ENCODE measurements around the gene DPP6.
"Not testable (repeated sequence)": the region's sequence is repeated elsewhere in the genome, so short reads cannot be mapped to it uniquely, and the experiment has no call there.

DPP6 gene

DNA sequence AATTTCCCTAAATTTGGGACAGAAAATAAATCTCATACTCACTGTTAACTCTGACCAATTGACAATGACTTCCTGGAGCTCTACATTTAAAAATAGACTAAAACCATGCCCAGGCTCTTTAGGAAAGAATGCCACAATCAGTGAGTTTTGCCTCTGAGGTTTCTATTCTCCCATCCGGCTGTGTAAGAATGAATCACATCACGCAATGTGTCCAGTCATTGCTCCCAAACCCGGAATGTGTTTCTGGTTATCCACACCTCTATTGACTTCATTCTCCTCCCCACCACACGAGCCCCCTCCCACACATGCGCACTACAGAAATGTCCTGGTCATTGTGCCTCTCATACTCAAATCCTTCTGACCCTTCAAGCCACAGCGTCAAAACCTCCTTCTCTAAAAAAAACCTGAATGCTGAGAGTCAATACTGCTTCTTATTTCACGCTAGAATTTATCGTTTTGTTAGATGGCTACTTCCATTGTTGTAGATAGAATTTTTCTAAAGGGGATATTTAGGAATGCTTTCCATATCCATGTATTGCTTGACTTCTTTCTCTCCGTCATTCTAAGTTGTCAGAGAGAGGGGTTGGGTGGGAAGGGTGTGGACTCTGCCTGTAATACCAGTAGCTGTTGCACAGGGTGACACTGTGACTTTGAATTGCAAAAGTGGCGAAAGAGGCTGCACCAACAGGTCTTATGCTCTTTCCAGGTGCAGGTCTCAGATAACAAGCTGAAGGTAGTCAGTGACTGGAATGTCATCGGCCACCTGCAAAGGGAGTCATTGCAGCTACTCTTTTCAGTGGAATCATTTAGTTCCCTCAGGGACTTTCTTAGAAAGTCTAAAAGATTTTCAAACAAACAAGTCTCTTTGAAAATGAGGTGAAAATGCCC, 594.2 kb downstream of the DPP6 start:
- in situ Hi-C loops (cut with MboI; ENCODE audit: low sequenced_read_pairs) = no loop called here

DNA sequence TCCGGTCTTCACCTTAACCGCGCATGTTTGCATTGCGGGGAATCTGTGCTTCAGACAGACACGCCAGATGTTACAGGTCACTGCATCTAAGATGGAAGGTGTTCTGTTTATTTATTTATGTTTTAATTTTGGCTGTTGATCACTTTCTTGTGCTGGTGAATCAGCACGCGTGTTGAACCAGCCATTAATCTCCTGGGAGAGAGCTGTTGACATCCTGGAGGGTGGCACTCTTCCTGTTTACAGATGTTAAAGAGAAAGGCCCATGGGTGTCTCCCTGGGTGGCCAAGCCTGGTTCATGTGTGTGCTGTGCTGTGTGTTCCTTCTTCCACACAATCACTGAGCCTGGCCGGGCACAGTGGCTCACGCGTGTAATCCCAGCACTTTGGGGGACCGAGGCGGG, 595.4 kb downstream of the DPP6 start:
- in situ Hi-C loops (cut with MboI; ENCODE audit: low sequenced_read_pairs) = no loop called here

DNA sequence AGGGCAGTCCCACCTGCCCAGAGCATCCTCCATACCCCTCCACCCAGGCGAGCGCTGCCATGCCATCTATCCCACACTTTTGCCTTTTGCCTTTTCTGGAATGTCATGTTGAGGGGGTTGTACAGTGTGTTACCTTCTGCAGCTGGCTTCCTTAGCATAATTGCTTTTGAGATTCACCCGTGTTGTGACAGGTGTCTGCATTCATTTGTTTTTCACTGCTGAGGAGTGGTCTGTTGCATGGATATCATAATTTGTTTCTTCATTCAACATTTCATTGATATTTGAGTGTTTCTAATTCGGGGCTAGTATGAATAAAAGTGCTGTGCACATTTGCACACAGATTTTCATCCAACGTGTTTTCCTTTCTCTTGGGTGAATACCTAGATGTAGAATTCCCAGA, 596.8 kb downstream of the DPP6 start:
- in situ Hi-C loops (cut with MboI; ENCODE audit: low sequenced_read_pairs) = no loop called here

DNA sequence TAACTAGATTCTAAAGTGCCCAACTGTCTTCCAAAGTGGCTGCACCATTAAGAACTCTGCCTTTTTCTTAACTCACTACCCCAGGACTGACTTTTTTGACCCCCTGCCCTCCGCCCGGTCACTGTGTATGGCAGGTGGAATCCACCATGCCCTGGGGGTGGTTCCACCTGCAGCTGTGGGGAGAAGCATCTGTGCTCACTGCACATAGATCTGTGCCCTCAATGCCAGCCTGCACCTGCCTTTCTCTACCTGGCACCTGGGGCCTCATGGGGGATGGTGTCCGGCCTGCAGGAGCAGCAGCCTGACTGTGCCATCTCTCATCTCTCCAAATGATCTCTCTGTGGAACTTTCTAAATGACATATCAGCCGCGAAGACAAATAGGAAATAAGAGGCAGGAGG, 597.2 kb downstream of the DPP6 start:
- in situ Hi-C loops (cut with MboI; ENCODE audit: low sequenced_read_pairs) = no loop called here

DNA sequence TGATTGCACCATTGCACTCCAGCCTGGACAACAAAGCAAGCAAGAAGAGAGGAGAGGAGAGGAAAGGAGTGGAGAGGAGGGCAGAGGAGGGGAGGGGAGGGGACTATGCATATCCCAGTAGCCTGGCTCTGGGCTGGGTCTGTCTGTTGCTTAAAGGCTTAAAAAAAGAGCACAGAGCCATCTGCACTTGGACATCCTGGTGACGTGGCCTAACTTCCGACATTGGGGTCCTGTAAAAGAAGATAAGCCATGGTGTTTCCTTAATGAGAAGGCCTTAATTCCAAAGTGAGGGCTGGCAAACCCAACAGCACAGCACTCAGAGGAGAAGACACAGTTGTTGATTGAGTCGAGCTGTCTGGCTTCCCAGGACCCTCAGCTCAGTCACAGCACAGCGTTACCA, 598.1 kb downstream of the DPP6 start:
- in situ Hi-C loops (cut with MboI; ENCODE audit: low sequenced_read_pairs) = no loop called here

DNA sequence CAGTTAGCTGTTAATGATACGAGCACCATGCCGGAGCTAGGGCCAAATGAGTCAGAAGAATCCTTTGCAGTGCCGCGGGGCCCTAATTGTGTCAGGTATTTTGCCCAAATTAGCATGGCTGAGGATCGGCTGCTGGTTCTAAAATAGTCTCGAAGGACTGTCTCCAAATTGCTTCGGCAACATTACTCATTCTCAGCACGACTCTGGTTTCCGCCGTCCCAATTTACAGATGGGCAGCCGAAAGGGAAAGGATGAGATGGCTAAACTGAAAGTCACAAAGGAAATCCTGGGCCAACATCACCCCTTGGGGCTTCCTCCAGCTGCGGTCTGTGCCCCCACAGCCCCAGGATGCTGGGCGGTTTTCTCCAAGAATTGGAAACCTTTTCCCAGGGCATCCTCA, 599.3 kb downstream of the DPP6 start:
- in situ Hi-C loops (cut with MboI; ENCODE audit: low sequenced_read_pairs) = no loop called here

DNA sequence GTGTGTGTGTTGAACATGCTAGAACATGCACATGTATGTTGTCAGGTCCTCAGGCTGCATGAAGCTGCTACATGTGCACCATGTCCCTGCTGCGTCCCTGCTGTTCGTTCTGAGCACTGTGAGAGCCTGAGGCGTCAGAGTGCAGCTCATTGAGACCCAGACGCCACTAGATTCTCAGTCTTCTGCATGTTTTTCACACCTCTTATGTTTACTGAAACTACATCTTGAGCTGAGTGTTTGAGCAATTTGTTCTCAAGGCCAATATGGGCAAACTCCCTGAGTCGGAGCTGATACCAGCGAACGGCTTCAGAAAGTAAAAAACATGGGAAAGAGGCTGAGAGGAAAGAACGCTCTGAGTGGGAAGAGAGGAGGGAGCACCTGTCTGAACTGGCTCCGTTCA, 600.4 kb downstream of the DPP6 start:
- in situ Hi-C loops (cut with MboI; ENCODE audit: low sequenced_read_pairs) = no loop called here

DNA sequence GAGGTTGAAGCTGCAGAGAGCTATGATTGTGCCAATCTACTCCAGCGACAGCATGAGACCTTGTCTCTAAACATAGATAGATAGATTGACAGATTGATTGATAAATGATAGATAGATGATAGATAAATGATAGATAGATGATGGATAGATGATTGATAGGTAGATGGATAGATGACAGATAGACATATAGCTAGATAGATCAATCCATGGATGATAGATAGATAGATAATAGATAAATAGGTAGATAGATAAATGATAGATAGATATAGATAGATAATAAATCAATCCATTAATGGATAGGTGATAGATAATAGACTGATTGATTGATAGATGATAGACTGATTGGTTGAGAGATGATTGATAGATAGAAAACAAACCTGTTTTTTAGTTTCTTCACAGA, 601.1 kb downstream of the DPP6 start:
- in situ Hi-C loops (cut with MboI; ENCODE audit: low sequenced_read_pairs) = no loop called here

DNA sequence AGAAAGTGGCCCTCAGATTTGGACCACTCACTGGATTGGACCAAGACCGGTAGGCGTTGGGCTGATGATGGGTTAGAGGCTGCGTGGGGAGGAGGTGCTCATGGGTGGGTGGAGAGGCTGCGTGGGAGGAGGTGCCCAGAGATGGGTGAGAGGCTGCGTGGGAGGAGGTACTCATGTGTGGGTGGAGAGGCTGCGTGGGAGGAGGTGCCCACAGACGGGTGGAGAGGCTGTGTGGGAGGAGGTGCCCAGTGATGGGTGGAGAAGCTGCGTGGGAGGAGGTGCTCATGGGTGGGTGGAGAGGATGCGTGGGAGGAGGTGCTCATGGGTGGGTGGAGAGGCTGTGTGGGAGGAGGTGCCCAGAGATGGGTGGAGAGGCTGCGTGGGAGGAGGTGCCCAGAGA, 604.4 kb downstream of the DPP6 start:
- in situ Hi-C loops (cut with MboI; ENCODE audit: low sequenced_read_pairs) = no loop called here

DNA sequence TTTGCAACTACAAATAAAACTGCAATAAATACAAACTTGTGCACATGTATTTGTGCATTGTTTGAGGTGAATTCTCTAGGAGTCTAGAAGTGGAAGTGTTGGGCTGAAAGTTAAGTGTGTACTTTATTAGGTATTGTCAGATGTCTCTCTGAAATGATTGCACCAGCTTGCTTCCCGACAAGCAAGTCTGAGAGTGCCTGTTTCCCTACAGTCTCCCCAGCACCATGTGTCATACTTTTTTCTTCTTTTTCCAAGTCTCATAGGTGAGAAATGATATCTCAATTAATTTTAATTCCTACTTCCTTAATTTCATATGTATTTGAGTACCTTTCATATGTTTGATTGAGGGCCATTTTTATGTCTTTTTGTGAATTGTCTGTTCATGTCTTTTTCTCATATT, 614.6 kb downstream of the DPP6 start:
- in situ Hi-C loops (cut with MboI; ENCODE audit: low sequenced_read_pairs) = no loop called here

DNA sequence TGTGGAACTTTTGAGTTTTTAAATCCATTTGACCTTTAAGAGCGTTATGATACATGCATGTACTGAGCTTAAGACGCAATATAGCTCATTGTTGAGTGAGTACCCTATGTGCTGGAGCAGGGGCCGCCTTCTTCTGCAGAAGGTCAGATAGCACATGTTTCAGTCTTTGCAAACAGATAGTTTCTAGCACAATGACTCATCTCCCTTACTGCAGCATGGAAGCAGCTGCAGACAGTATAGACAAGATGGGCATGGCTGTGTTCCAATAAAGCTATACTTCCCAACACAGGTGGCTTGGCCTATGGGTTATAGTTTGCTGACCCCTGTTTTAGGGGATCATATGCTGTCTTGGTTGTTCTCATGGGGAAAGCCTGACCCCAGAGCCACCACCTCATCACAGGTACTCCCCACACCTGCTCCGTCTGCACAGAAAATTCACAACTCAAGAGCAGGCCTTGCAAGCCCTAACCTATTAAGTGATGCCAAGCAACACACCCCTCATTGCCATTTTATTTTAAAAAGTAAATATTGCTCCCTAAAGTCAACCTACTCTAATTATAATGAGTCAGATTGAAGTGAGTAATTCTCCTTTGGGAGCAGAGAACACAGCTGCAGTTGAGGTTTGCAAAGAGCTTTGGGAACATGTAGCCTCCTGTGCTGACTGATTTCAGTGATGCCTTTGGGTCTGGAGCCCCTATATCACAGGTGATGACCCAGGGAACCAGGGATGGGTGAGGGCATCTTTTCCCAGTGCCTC, 620.6 kb downstream of the DPP6 start:
- in situ Hi-C loops (cut with MboI; ENCODE audit: low sequenced_read_pairs) = no loop called here

DNA sequence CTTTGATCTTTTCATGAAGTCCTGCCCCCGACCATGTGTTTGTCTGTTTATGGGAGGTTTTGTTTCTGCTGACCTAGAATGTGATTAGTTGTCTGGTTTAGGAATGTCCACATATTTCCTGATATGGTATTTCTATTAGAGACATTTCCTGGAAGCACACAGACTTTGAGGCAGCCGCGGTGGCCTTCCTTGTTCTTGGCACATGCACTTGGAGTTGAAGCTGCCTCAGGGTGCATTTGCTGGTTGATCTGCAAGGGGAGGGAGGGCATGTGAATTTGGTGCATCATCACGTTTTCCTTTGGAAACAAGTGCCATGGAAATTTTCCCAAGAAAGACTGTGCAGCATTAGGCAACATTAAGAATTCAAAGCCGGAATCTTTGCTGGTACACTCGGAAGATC, 622.0 kb downstream of the DPP6 start:
- in situ Hi-C loops (cut with MboI; ENCODE audit: low sequenced_read_pairs) = no loop called here

DNA sequence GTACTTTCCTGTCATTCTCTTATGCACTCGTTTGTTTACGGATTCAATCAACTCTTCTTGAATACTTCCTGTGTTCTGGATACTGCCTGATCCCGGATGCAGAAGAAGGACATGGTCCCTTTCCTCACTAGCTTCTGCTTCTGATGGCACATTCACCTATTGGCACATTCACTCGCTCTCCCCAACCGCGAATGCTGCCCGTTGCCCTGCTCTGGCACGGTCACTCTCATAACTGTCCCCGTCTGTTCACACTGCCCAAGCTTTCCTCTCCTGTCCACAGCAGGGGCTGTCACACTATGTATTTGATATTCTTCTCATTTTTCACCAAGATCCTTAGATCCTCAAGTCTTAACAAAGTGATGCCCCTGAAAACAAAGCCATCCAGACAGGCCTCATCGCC, 623.4 kb downstream of the DPP6 start:
- in situ Hi-C loops (cut with MboI; ENCODE audit: low sequenced_read_pairs) = no loop called here

DNA sequence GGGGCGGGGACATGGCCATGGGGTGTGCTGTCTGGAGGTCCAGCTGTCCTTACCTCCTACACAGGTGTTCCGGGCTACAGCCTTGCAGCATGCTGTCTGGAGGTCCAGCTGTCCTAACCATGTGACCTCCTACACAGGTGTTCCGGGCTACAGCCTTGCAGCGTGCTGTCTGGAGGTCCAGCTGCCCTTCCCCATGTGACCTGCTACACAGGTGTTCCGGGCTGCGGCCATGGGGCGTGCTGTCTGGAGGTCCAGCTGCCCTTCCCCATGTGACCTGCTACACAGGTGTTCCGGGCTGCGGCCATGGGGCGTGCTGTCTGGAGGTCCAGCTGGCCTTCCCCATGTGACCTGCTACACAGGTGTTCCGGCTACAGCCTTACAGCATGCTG, 623.8 kb downstream of the DPP6 start:
- in situ Hi-C loops (cut with MboI; ENCODE audit: low sequenced_read_pairs) = not testable (repeated sequence)

DNA sequence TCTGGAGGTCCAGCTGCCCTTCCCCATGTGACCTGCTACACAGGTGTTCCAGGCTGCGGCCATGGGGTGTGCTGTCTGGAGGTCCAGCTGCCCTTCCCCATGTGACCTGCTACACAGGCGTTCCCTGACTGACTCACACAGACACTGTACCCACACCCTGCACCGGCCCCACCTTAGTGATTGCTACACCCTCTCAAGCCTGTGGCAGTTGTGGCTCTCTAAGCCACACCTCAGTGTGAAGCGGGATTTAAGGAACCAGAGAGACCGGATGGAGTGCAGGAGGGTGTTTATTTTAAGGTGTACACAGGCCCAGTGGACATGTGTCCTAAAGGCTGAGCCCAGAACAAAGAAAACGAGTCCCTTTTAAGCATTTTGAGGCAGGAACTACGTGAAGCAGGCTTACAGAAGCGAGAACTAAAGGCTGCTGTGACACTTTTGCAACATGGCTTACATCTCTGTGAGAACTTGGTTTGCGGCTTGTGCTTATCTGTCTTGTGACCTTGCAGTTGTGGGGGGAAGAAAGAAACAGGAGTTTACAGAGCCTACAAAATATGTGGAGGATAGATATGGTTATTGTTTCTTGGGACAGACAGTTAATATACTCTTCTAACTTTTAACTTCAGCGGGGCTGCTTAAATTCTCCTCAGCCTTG, 624.4 kb downstream of the DPP6 start:
- in situ Hi-C loops (cut with MboI; ENCODE audit: low sequenced_read_pairs) = no loop called here

DNA sequence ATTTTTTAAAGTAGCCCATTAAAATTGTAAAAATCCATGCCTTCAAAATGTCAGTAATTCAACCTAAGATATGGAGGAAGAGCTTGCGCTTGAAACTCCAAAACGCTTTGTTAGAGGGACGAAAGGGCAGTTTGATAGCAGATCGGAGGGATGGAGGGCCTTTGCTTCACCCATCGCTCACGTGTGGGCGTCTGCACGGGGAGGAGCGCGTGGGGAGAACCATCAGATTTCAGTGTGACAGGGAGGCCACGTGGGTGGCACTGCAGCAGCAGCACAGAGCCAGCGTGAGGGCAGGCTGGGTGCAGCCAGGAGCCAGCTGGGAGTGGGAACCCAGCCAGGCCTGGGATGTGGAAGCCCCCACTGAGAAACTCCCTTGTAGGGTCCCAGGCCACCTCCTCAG, 625.3 kb downstream of the DPP6 start:
- in situ Hi-C loops (cut with MboI; ENCODE audit: low sequenced_read_pairs) = no loop called here

DNA sequence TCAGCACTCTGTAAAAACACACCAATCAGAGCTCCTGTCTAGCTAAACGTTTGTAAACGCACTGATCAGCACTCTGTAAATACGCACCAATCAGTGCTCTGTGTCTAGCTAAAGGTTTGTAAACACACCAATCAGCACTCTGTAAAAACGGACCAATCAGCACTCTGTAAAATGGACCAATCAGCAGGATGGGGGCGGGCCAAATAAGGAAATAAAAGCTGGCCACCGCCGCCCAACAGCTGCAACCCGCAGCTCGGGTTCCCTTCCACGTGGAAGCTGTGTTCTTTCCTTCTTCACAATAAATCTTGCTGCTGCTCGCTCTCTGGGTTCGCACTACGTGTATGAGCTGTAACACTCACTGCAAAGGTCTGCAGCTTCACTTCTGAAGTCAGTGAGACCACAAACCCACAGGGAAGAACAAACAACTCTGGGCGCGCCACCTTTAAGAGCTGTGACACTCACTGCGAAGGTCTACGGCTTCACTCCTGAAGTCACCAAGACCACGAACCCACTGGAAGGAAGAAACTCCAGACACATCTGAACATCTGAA, 625.9 kb downstream of the DPP6 start:
- in situ Hi-C loops (cut with MboI; ENCODE audit: low sequenced_read_pairs) = not testable (repeated sequence)

DNA sequence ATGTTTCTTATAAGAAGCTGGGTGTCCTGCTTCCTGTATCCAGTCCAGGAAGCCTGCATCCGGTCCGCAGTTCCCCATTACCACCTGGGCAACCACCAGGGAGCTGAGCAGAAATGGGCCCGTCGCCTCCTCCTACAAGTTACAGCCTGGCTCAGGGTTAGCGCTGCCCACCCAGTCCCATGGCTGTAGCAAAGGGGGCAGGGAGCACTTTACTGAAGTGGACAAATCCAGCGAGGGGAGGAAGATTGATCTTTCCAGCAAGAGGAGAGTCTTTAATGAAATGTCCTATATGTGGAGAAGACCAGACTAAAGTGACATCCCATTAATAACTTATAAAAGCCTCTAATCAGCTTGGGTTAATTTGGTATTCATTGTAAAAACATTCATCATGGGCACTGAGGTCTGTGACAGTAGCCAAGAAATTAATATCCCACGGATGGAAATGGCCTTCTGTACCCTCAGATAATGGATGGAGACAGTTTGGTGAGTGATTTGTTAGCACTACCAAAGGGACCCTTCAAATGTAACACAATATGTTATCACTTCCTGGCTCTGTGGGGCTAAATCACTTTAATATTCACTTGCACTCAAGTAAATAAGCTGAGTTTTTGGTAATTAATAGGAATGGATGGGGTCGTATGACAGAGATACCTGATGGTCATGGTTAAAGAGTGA, 627.3 kb downstream of the DPP6 start:
- in situ Hi-C loops (cut with MboI; ENCODE audit: low sequenced_read_pairs) = no loop called here

DNA sequence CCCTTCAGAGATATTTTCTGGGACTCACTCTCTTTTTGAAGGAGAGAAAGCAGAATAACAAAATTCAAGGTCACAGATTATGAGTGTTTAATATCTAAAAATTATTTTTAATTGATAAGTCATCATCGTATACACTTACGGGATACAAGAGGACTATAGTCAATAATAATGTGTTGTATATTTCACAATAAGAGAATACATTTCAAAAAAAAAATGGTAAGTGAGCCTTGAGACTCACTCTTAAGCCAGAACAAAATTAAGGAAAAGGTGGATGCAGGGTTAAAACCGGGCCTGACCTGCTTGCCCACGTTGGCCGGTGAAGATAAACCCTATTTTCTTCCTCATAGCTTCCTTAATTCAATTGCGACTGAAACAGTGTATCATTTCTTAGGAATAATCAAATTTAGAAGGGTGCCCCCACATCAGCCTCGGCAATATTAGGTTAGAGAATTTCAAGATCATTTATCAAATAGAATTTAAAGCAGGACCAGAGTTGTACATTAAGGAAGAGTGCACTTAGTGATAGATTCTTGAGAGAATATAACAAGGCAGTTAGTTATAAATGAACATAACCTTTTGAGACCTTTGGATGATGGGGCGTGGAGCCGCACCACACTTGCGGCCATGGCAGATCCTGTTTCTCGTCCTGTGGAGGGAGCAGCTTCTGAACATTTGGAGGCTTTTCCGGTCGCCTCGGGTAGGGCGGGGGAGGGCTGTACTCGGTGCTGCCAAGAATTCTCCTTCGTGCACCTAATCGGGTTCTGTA, 628.9 kb downstream of the DPP6 start:
- in situ Hi-C loops (cut with MboI; ENCODE audit: low sequenced_read_pairs) = no loop called here

DNA sequence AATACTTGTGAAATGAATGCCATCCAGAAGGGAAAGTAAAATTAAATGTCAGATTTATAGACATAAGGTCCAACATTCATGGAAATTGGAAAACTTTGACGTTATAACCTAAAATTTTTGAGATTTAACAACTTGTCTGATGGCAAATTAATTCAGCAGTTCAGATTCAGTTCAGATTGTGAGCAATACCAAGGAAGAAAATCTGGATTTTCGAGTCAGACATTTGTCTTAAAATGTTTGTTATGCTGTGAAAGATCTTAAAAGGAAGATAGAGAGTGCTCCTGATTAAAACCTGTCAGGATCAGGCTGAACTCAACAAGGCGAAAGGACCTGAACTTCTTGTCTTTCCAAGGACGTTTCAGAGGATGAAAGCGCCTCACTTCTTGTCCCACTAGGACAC, 629.8 kb downstream of the DPP6 start:
- in situ Hi-C loops (cut with MboI; ENCODE audit: low sequenced_read_pairs) = no loop called here

Measured in HL-60/S4 (cell line).